Measurements from ENCODE around the gene KIF21A. TPM values are rescaled to one million over a fixed set of nuclear protein-coding genes. Genes with fewer than 3 reads are reported as not detected.

The KIF21A gene
- polyA plus RNA-seq, 1 experiment, result 1.4 TPM

DNA sequence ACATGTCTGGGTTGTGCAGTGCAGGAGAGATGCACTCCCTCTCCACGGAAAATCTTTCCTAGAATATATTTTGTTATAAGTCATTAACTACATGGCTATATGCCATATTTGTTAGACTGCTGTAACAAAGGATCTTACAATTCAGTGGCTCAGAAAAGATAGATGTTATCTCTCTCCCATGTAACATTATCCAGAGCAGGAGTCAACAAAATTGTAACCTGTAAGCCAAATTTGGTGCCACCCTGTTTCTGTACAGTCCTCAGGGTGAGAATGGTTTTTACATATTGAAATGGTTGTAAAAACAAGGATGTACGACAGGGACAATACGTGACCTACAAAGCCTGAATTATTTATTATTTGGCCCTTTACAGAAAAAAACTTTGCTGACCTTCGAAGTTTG, 155.5 kb downstream of the KIF21A start:
- CTCF ChIA-PET, result no interaction called here
- no peak overlapping the region for H3K4me3 ChIP-seq (ENCODE audit: low read depth, low read length)
- DNase-seq (ENCODE audit: low read depth, low spot score), result no peak
- TF ChIP-seq, protein P1, sequence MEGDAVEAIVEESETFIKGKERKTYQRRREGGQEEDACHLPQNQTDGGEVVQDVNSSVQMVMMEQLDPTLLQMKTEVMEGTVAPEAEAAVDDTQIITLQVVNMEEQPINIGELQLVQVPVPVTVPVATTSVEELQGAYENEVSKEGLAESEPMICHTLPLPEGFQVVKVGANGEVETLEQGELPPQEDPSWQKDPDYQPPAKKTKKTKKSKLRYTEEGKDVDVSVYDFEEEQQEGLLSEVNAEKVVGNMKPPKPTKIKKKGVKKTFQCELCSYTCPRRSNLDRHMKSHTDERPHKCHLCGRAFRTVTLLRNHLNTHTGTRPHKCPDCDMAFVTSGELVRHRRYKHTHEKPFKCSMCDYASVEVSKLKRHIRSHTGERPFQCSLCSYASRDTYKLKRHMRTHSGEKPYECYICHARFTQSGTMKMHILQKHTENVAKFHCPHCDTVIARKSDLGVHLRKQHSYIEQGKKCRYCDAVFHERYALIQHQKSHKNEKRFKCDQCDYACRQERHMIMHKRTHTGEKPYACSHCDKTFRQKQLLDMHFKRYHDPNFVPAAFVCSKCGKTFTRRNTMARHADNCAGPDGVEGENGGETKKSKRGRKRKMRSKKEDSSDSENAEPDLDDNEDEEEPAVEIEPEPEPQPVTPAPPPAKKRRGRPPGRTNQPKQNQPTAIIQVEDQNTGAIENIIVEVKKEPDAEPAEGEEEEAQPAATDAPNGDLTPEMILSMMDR (IDR thresholded peaks at IDR 0.05; ENCODE audit: low read depth, low read length), result no peak
- no peak overlapping the region for H3K27ac ChIP-seq (ENCODE audit: low read depth, low read length)
- no peaks in the 10 kb centered on the region for H3K27me3 ChIP-seq (ENCODE audit: control insufficient read depth, insufficient read depth, low read length)
- H3K9me3 ChIP-seq (ENCODE audit: control insufficient read depth, insufficient read depth, low read length), result no peaks in the 10 kb centered on the region; the same call in 1 of the 2 replicates
- POLR2A ChIA-PET, result no interaction called here

DNA sequence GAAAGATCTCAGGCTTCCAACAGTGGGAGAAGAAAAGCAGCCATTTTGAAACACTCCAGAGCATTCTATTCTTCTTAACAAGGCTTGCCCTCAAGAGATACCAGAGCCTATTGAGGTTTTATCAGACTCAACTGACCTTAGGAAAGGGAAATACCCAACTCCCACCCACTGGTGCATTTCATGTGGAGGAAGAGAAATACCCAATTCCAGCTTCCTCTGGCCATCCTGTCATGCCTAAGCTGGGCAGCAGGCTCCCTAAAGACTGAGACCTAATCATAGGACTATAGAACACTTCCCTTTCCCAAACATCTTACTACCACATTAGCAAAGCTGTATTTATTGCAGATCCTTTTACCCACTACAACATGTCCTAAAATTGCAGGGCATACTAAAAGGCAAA, 164.5 kb downstream of the KIF21A start:
- no peak for DNase-seq (ENCODE audit: low read depth, low spot score)
- H3K9me3 ChIP-seq (ENCODE audit: control insufficient read depth, insufficient read depth, low read length), result no peaks in the 10 kb centered on the region

DNA sequence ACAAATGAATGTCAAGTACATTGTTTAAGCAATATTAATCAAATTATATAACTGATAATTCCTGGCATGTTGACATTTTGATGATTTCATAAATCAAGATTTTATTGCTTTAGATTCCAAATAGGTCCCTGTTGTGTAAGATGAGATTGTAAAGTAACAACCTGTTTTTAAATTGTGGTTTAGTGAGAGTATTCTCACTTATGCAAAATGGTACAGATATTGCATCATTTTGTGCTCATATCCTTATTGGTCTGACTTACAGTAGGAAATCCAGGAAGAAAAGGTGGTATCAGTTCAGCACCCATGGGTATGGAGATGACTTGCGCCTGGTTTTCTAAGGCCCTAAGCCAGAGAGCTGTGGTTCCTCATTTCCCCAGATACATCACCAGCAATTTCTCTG, 165.5 kb downstream of the KIF21A start:
- TF ChIP-seq, protein P1 (IDR thresholded peaks at IDR 0.05; ENCODE audit: low read depth, low read length), result no peak
- ChIA-PET POLR2A (no interaction called here), CTCF (no interaction called here)
- no peak for DNase-seq (ENCODE audit: low read depth, low spot score)
- no peak overlapping the region for H3K4me3 ChIP-seq (ENCODE audit: low read depth, low read length)
- H3K27ac ChIP-seq (ENCODE audit: low read depth, low read length), result no peak overlapping the region
- no peaks in the 10 kb centered on the region for H3K27me3 ChIP-seq (ENCODE audit: control insufficient read depth, insufficient read depth, low read length)
- H3K9me3 ChIP-seq (ENCODE audit: control insufficient read depth, insufficient read depth, low read length), result no peaks in the 10 kb centered on the region

More for the DNA sequence above, 164.5 kb downstream of the KIF21A start:
- H3K27ac ChIP-seq (ENCODE audit: low read depth, low read length), result no peak overlapping the region
- ChIA-PET POLR2A (no interaction called here), CTCF (no interaction called here)
- H3K4me3 ChIP-seq (ENCODE audit: low read depth, low read length), result no peak overlapping the region
- no peaks in the 10 kb centered on the region for H3K27me3 ChIP-seq (ENCODE audit: control insufficient read depth, insufficient read depth, low read length)
- TF ChIP-seq, protein P1 (IDR thresholded peaks at IDR 0.05; ENCODE audit: low read depth, low read length), result no peak

DNA sequence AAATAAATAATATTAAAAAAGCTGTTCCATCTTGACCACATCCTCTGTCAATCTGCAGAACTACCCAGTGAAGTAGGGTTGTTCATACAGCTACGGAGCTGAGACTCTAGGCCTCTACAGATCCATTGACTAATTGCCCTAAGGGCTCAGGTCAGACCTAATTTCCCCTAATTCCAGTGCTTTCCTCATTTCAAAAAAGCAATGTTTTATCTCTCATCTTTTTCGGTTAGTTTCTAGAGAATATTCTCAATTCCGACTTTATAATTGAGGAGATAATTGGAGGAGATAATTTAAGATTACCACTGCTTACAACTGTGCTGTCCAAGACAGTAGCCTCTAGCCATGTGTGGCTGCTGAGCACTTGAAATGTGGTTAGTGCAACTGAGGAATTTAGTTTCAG, 167.1 kb downstream of the KIF21A start:
- ChIA-PET CTCF (no interaction called here), POLR2A (no interaction called here)
- H3K27ac ChIP-seq (ENCODE audit: low read depth, low read length), result no peak overlapping the region
- H3K4me3 ChIP-seq (ENCODE audit: low read depth, low read length), result no peak overlapping the region
- no peaks in the 10 kb centered on the region for H3K9me3 ChIP-seq (ENCODE audit: control insufficient read depth, insufficient read depth, low read length)
- no peaks in the 10 kb centered on the region for H3K27me3 ChIP-seq (ENCODE audit: control insufficient read depth, insufficient read depth, low read length)
- TF ChIP-seq, protein P1 (IDR thresholded peaks at IDR 0.05; ENCODE audit: low read depth, low read length), result no peak
- no peak for DNase-seq (ENCODE audit: low read depth, low spot score)

DNA sequence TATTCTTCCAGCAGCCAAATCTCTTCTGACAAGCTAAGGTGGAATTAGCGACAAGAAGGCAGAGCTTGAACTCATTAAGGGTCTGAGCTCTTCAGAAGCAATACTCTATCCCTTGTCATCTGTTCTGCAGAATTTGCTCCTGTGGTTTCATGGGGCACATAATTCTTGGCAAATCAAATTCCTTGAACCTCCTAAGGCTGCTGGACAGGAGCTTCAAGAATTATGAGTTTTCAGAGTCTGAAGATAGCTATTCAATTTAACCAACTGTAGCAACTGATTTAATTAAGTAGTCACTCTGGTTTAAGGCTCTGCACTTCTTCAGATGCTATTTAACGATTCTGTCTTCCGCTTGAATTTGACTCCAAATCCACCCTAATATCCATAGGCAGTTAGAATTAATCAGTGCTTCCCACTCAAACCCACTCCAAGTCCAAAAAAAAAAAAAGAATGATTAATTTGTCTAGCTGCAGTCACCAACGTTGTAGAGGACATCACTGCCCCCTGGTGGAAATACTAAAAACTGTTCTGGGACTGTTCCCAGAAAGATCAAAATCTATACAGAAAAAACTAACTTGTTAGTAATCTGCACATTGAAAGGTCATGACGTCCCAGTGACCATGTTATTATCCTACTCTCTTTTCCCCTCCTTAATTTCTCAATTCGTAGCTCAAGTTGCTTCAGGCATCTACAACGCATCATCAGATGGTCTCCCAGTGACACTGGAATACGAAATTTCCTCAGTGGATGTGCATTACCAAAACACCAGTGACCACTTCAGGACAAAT, 169.9 kb downstream of the KIF21A start:
- H3K4me3 ChIP-seq (ENCODE audit: low read depth, low read length), result no peak overlapping the region
- H3K27ac ChIP-seq (ENCODE audit: low read depth, low read length), result no peak overlapping the region
- no peaks in the 10 kb centered on the region for H3K9me3 ChIP-seq (ENCODE audit: control insufficient read depth, insufficient read depth, low read length)
- no peak for DNase-seq (ENCODE audit: low read depth, low spot score)
- ChIA-PET POLR2A (no interaction called here), CTCF (interaction anchor here (0.5 to 2.1 kb wide), 17 partner anchors 8 to 1135 kb away, joined by 3 to 21 read pairs (median 3); no protein-coding TSS in a partner anchor)
- TF ChIP-seq, protein P1 (IDR thresholded peaks at IDR 0.05; ENCODE audit: low read depth, low read length), result peak; percentile 57
- H3K27me3 ChIP-seq (ENCODE audit: control insufficient read depth, insufficient read depth, low read length), result no peaks in the 10 kb centered on the region
